IPS-18c (cell line): Measurements from ENCODE around the gene ZNF581.

Experiments used
- H3K4me3 ChIP-seq: 2 replicates; pipeline ENCODE4 v1.7.0; 2013; ENCODE audit warnings: low read depth, mild to moderate bottlenecking, low read length, moderate library complexity; ENCODE audit not compliant: insufficient read depth
- H3K9me3 ChIP-seq: one replicate; pipeline ENCODE4 v1.6.1; 2013; ENCODE audit warnings: mild to moderate bottlenecking, low read length, moderate library complexity; ENCODE audit not compliant: control insufficient read depth, insufficient read depth

The ZNF581 gene

DNA sequence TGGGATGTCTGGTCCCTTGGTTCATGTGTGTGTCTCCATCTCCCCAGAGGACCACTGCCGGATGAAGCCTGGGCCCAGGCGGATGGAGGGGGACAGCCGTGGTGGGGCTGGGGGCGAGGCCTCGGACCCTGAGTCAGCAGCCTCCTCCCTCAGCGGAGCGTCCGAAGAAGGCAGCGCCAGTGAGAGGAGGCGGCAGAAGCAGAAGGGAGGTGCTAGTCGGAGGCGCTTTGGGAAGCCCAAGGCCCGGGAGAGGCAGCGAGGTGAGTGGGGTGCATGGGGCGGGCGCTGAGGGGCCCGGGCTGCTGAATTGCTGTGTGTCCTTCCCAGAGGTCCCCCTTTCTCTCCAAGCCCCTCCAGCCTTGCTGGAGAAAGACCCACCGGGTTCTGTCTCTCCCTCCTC is 7.8 kb downstream of the ZNF581 start:
- no peak overlapping the region for H3K4me3 ChIP-seq
- H3K9me3 ChIP-seq, result no peaks in the 10 kb centered on the region

- no peaks in the 10 kb centered on the region for H3K9me3 ChIP-seq
These were observed 9.1 kb downstream of the ZNF581 start for GRCh38 chr19:55652311-55653128.

GRCh38 chr19:55653651-55654322 is 10.3 kb downstream of the ZNF581 start:
- no peaks in the 10 kb centered on the region for H3K9me3 ChIP-seq
- H3K4me3 ChIP-seq, result peak overlapping the region; percentile 79

More at GRCh38 chr19:55652311-55653128, 9.1 kb downstream of the ZNF581 start:
- peak overlapping the region; percentile 31; the same call in 1 of the 2 replicates for H3K4me3 ChIP-seq

DNA sequence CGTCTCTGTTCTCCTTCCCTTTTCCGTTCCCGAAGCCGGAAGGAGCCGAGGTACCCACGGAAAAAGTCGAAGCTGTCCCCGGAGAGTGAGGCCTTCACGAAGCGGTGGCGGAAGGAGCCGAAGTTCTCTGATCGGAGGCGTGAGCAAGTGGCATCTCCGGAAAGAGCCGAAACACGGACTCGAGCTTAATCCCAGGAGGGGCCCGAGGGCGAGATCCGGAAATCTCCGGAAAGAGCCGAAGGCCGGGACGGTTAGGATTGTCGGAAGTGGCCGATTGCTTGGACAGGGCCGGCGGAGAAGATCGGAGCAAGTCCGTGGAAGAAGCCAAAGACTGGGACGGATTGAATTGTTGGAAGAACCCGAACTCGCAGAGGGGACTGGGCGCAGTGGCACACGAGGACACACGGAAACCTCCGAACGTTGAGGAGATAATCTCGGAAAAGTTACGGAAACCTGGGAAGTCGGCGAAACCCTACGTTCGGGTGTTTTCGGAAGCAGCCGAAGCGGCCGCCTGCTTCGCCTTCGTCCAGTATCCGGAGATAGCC is 10.9 kb downstream of the ZNF581 start:
- Histone ChIP-seq H3K9me3 (peaks cover 2% of the 10 kb centered on the region), H3K4me3 (peak overlapping the region; percentile 79)

GRCh38 chr19:55654868-55655647 is 11.6 kb downstream of the ZNF581 start, which contains the start of gene U2AF2:
U2AF2 (plus strand) TSS chr19:55655035; CDS start chr19:55655105, 70 bp downstream.
- H3K4me3 ChIP-seq, result peak within 1 kb of the TSS; percentile 97
- H3K9me3 ChIP-seq, result peaks cover 2% of the 10 kb centered on the region

DNA sequence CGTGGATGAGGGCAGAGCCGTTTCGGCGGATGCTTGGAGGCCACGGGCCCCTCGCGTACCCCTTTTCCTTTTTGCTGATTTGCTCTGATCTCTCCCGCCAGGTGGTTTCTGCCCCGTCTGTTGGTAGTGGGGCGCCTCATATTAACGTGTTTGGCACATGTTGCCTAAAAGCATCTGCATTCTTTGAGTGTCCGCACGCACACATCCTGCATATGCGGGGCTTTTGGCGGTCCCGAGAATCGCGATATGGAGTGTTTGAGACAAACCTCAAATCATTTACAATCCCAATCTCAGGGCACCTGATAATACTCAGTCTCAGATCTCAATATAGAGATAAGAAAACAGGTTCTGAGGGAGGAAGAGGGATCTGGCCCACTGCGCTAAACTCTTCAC is 12.2 kb downstream of the ZNF581 start:
- peaks cover 2% of the 10 kb centered on the region for H3K9me3 ChIP-seq
- peak overlapping the region; percentile 97 for H3K4me3 ChIP-seq

GRCh38 chr19:55656552-55656951 is 13.1 kb downstream of the ZNF581 start:
- H3K9me3 ChIP-seq, result peaks cover 2% of the 10 kb centered on the region
- H3K4me3 ChIP-seq, result peak overlapping the region; percentile 97

GRCh38 chr19:55656988-55657747 is 13.7 kb downstream of the ZNF581 start:
- Histone ChIP-seq H3K4me3 (peak overlapping the region; percentile 5; the same call in 1 of the 2 replicates), H3K9me3 (peaks cover 2% of the 10 kb centered on the region)

GRCh38 chr19:55658846-55659459 is 15.5 kb downstream of the ZNF581 start:
- H3K4me3 ChIP-seq, result no peak overlapping the region

DNA sequence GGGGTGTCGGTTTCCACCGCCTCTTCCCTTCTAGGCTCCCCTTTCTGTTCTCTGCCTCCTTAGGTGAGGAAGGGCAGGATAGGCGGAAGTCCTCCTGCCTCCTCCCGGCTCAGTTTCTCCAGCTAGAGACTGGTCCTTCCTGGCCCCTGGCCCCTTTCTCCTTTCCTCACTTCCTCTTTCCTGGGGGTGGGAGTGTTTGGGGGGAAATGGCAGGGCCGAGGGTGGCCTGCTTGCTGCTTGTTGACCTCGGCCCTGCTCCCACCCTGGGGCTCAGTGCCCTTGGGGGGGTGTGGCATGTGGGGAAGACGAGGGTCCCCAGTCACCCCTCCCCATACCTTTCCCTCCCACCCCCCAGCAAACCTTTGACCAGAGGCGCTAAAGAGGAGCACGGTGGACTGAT is 16.4 kb downstream of the ZNF581 start:
- H3K4me3 ChIP-seq, result no peak overlapping the region
- H3K9me3 ChIP-seq, result peaks cover 2% of the 10 kb centered on the region

More at GRCh38 chr19:55658846-55659459, 15.5 kb downstream of the ZNF581 start:
- peaks cover 2% of the 10 kb centered on the region for H3K9me3 ChIP-seq

DNA sequence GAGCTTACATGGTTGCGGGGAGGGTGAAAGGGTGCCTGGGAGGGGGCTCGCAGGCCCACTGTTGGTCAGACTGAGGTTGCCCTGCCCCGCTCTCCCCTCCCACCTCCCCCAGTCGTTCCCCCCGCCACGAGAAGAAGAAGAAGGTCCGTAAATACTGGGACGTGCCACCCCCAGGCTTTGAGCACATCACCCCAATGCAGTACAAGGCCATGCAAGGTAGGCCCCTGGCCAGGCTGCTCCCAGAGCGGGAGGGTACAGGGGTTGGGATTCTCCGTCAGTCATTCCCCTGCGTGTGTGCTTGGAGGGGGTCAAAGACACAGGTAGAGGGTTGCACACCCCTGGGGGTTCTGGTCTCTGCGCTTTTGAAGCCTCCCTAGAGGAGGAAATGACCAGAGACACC is 17.0 kb downstream of the ZNF581 start:
- H3K9me3 ChIP-seq, result peaks cover 2% of the 10 kb centered on the region
- no peak overlapping the region for H3K4me3 ChIP-seq

GRCh38 chr19:55660991-55661390 is 17.5 kb downstream of the ZNF581 start:
- Histone ChIP-seq H3K4me3 (no peak overlapping the region), H3K9me3 (peaks cover 2% of the 10 kb centered on the region)

DNA sequence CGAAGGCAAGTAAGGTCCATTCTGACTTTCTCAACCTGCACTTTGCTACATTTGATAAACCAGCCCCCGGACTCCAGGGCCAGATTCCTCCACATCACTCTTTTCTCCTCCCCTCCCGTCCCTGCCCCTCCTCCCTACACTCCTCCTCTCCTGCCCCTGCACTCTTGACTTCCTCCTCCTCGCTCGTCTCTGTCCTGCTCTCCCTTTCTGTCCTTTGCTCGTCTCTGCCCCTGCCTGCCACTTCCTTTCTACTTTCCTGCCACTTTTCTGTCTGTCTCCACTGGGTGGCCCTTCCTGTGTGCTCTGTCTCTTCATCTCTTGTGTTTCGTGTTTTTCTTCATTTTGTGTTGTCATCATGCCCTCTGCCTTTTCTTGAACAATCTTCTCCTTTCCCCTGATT is 18.4 kb downstream of the ZNF581 start:
- Histone ChIP-seq H3K9me3 (peaks cover 2% of the 10 kb centered on the region), H3K4me3 (no peak overlapping the region)

DNA sequence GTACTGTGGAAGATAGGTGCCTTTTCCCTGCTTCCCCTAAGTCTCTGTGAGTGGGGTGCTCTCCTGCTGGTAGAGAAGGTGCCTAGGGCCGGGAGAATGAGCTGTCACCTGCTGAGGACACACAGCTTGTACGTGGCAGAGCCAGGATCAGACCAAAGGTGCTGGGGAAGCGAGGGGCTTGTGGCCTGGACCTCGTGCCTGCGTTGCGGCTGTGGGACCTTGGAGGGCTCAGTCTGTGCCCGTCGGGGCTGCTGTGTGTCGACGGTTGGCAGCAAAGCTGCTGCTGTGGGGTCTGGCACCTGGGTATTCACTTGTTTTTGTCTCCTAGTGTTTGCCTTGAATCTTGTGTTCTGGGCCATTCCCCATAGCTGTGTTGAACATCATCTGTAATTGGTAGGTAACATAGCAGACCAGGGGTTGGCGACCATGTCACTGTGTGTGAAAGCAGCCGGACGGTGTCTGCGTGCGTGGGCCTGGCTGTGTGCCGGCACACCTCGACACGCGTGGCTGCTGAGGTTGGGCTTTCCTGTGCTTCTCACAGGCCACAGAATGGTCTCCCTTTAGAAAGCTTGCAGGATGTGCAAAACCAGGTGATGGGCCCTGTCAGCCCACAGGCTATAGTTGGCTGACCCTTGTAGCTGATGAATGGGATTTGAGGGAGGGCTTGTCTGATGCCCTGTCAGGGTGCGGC is 20.5 kb downstream of the ZNF581 start:
- Histone ChIP-seq H3K9me3 (peaks cover 2% of the 10 kb centered on the region), H3K4me3 (no peak overlapping the region)

- Histone ChIP-seq H3K9me3 (no peaks in the 10 kb centered on the region), H3K4me3 (no peak overlapping the region)
These were observed 23.0 kb downstream of the ZNF581 start for GRCh38 chr19:55666343-55667005.
